NCI-H1092 (cell line): ENCODE results near the gene MYRF.

Experiments
- DNase-seq: peaks from one replicate; lab custom pipeline; 2025; lab: John Stamatoyannopoulos, UW

MYRF gene

DNA sequence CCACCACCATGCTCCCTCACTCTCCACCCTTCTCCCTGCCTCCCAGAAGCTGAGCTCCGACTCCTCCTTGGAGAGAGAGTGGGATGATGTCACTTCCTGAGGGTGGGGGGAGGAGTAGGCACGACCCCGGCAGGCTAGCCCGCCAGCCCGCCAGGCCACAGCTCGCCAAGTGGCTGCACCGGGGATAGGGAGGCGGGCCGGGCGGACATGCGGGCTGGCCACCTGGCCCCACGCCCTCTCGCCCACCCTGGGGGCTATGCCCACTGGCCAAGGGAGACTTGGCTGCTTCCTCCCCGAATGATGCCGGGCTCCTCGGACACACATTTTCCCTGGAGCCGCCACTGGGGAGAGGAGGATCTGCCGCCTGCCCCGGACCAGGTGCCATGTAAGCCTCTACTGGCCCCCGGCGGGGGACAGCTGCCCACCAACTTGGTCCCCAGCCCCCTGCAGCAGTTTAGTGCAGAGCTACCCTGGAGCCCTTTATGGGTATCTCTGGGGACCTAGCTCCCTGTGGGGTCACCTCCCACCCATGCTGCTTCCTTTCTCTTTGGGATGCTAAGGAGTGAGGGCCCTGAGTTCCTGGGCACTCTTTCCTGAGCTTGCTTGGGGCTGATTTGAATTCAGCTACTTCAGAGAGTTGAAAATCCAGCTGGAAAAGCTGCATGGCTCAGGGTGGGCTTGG lies 33.7 kb upstream of the MYRF start:
- DNase-seq: peak; percentile 77

GRCh38 chr11:61719978-61720377 lies 32.5 kb upstream of the MYRF start:
- no peak for DNase-seq

GRCh38 chr11:61720597-61720996 lies 31.8 kb upstream of the MYRF start:
- DNase-seq: no peak

GRCh38 chr11:61724437-61724836 lies 28.0 kb upstream of the MYRF start:
- no peak for DNase-seq

DNA sequence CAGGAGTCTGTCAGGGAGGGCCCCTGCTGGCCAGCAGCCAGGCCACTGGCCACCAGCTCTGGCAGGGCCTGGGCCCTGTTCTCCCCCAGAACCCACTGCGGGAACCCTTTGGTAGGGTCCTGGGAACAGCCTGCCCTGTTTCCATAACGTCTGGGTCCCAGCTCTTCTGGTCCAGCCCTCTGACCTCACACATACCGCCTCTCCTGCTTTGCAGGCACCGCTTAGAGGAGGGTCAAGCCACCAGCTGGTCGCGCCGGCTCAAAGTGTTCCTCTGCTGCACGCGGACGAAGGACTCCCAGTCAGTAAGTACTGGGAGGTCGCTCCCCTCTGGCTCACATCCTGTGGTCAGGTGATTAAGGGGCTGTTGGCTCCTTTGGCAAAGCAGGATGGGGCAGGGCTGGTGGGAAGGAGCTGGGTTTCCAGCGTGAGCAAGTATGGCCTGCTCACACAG lies 26.6 kb upstream of the MYRF start:
- DNase-seq: no peak

- DNase-seq: no peak
Observed at GRCh38 chr11:61726775-61727174, 25.7 kb upstream of the MYRF start.

- no peak for DNase-seq
Observed at GRCh38 chr11:61727401-61727811, 25.0 kb upstream of the MYRF start.

DNA sequence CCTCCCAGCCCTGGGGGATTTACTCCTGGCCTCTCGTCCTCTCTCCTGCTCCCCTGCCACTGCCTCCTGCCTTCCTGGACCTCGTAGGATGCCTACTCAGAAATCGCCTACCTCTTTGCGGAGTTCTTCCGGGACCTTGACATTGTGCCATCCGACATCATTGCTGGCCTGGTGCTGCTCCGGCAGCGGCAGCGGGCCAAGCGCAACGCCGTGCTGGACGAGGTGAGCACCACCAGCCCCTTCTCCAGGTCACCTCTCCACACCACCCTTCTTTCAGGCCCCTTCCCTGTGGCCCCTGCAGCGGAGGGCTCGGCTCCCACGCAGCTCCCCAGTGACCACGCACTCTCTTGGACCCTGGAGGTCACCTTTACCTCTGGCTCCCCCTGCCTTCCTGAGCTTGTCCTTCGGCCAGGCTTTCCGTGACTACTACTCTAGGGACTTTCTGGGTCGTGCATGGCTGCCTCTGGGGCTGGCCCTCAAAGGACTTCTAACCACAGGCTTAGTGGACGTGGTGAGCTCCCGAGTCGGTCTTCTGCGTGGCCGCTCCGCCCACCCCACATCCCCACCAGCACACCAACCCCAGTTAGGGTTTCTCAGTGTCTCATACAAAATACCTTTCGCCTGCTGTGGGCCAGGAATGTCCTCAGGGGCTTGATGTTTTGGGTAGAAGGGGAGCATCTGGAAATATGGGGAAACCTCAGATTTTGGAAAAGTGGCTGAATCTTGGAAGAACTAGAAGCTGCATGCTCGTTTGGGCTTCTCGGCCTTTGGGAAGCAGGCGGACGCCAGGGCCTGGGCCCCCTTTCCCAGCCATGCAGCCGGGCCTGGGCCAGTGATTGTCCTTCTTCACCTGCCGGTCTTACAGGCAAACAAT lies 24.1 kb upstream of the MYRF start:
- no peak for DNase-seq

- DNase-seq: no peak
Observed at GRCh38 chr11:61728940-61729219, 23.6 kb upstream of the MYRF start.

DNA sequence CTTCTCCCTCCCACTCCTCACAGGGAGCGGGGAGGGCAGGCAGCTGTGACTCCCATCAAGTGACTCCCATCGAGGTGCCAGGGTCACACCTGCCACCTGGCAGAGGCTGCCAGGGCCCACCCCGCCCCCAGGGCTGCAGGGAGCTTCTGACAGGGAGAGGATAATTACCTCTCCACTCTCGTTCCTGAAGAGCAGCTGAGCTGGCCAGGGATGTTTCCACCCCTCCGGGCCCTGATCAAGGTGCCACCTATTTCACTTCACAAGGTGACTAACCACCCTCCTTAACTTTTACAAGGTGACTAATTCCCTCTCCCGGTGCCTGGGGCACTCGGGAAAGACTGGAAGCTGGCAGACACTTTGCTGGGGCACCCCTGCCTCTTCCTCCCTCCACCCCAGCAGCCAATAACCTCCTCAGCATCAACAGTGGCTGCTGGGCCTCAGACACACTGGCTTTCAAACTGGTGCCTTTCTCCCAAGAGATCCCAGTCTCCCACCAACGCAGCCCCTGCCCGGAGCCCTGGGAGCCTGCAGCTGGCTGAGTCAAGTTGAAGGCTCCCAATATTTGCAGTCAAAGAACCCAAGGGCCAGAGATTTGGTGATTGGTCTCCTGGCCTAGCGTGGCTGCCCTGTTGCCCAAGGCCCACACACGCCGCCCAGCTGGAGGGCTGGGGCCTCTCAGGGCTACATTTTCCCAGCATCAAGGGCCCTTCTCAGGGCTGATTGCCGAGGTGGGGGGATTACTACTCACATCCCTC lies 22.0 kb upstream of the MYRF start:
- peak; percentile 81 for DNase-seq

DNA sequence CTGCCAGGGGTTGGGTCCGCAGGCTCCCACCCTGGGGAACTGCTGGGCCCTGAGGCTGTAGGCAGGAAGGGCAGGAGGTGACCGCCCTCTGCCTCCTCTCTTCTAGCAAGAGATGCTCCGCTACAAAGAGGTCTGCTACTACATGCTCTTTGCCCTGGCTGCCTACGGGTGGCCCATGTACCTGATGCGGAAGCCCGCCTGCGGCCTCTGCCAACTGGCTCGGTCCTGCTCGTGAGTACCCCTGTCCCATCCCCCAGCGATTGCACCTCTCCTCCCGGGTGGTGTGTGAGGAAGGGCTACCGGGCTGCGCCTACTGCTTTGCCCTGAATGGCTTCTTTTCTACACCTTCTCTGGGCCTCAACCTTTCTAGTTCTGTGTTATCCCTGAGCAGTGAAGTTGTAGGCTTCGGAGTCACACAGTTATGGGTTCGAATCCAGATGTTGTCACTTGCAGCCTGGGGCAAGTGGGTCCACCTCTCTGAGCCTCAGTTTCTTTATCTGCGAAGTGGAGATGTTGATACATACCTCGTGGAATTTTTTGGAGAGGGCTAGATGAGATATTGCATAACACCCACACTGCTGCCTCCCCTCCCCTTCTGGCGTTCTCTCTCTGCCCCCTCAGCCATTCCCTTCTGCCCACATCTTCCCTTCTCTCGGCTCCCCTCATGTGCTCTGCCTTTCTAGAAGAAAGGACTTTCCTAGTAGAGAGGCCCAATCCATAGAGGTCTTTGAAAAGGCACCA lies 21.1 kb upstream of the MYRF start:
- DNase-seq: no peak

- DNase-seq: no peak
Observed at GRCh38 chr11:61731952-61732675, 20.3 kb upstream of the MYRF start.

DNA sequence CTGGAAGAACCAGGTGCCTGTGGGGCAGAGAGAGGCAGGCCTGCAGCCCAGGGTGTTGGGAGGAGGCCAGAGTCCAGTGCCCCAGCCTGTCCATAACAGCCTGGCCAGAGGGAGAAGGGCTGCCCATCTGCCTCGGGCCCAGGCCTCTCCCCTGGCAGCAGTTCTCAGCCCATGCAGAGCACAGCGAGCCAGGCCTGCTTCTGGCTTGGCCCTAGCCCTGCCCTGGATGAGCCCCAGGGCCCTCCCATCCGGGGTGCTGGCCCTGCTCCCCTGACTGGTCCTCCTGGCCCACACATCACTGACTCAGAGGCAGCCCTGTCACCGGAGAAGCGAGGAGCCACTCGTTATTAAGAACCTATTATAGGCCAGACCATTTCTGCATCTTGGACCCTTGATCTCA lies 19.7 kb upstream of the MYRF start:
- no peak for DNase-seq

DNA sequence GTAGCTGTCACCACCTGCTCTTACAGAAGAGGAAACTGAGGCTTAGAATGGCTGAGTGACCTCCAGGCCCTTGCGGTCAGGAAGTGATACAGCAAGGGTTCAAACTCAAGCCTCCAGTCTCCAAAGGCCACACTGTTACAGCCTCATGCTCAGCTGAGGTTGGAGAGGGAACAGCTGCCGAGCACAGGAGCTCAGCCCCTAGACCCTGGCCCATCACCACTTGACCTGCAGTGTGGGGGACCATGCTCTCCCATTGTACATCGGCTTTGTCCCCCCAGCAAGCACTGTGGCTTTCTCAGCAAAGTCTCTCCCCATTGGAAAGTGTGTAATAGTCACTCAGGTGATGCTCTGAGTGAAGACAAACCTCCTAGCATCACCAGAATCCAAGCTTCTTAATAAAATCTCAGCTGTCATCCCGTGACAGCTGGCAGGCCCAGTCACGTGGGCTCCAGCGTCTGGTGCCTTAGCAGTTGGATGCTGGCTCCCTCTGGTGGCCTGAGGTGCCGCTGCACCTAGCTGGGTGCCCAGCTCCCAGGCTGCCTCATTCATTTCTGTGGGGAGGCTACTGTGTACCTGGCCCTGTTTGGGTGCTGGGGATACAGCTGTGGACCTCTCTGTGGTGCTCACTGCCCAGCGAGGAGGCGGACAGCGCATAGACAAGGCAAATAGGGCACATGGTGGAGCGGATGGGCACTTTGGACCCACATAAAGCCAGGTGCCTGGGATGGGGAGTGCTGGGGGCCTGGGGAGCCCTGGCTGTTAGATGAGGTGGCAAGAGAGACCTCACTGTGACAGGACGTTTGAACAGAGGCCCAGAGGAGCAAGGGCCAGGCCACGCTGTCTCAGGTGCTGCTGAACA lies 19.1 kb upstream of the MYRF start:
- peak; percentile 88 for DNase-seq

- no peak for DNase-seq
Observed at GRCh38 chr11:61734767-61735166, 17.7 kb upstream of the MYRF start.

- DNase-seq: no peak
Observed at GRCh38 chr11:61735391-61735790, 17.0 kb upstream of the MYRF start.

- no peak for DNase-seq
Observed at GRCh38 chr11:61736310-61736709, 16.1 kb upstream of the MYRF start.

DNA sequence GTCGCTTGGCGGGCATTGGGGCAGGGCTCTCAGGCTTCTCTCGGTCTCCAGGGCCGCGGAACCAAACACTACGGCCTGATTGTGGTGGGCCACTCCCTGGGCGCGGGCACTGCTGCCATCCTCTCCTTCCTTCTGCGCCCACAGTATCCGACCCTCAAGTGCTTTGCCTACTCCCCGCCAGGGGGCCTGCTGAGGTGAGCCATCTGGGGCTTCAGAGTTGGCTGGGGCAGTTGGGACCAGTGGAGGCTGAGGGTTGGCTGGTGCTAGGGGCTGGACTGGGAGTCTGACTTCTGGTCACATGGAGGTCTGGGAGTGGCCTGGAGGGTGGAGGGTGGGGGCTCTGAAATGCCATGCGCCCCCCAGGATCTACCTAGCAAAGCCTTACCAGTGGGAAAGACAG lies 15.3 kb upstream of the MYRF start:
- no peak for DNase-seq

GRCh38 chr11:61737636-61738386 lies 14.6 kb upstream of the MYRF start:
- DNase-seq: no peak

DNA sequence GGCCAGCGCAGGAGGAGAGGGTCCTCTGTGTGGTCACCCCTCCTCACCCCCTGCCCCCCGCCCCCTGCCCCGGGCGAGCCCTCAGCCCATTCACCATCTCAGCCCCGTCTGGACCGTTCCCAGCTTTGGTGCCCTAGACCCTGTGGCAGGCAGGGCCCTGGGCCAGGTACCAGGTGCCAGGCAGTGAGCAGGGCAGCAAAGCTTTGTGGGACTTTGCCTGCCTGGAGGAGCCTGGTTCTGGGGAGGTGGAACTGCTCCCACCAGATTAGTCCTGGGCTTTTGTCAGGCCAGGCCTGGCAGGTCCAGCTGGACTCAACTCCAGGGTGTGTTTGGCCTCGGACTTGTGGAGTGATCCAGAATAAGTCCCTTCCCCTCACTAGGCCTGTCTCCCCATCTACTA lies 13.7 kb upstream of the MYRF start:
- DNase-seq: no peak
